Stimulated activated CD8-positive, alpha-beta memory T cell treated with anti-CD3 and anti-CD28 coated beads, Interleukin-4, amount 100 ng/mL, for 1 hour (primary cell): Measurements from ENCODE around the gene C1orf21.

Source experiments
- DNase-seq, 2 donors: peaks; one replicate each; pipeline ENCODE4 v3.0.0-alpha.2; 2020; ENCODE audit warnings: low read depth in 2 of 2, low spot score in 1 of 2

C1orf21 gene

GRCh38 chr1:184412472-184412871, 25.6 kb downstream of the C1orf21 start:
- DNase-seq = no peak

- no peak for DNase-seq
Measured at GRCh38 chr1:184416481-184416880, 29.7 kb downstream of the C1orf21 start.

GRCh38 chr1:184416946-184417345, 30.1 kb downstream of the C1orf21 start:
- DNase-seq = no peak

- DNase-seq = no peak
Measured at GRCh38 chr1:184417916-184418315, 31.1 kb downstream of the C1orf21 start.

GRCh38 chr1:184418652-184419349, 32.0 kb downstream of the C1orf21 start:
- DNase-seq = no peak

- no peak for DNase-seq
Measured at GRCh38 chr1:184419350-184420161, 32.7 kb downstream of the C1orf21 start.

- no peak for DNase-seq
Measured at GRCh38 chr1:184422490-184423233, 35.8 kb downstream of the C1orf21 start.

- DNase-seq = no peak
Measured at GRCh38 chr1:184423649-184424048, 36.8 kb downstream of the C1orf21 start.

- no peak for DNase-seq
Measured at GRCh38 chr1:184424157-184424556, 37.3 kb downstream of the C1orf21 start.

- DNase-seq = no peak
Measured at GRCh38 chr1:184424945-184425344, 38.1 kb downstream of the C1orf21 start.

- no peak for DNase-seq
Measured at GRCh38 chr1:184425449-184426277, 38.8 kb downstream of the C1orf21 start.

- DNase-seq = no peak
Measured at GRCh38 chr1:184426278-184426674, 39.4 kb downstream of the C1orf21 start.

- no peak for DNase-seq
Measured at GRCh38 chr1:184427722-184428121, 40.9 kb downstream of the C1orf21 start.

GRCh38 chr1:184428604-184429003, 41.8 kb downstream of the C1orf21 start:
- no peak for DNase-seq

- no peak for DNase-seq
Measured at GRCh38 chr1:184429335-184429734, 42.5 kb downstream of the C1orf21 start.

GRCh38 chr1:184433956-184434502, 47.2 kb downstream of the C1orf21 start:
- no peak for DNase-seq

GRCh38 chr1:184437291-184437690, 50.5 kb downstream of the C1orf21 start:
- DNase-seq = no peak

- DNase-seq = no peak
Measured at GRCh38 chr1:184438363-184438762, 51.5 kb downstream of the C1orf21 start.

- no peak for DNase-seq
Measured at GRCh38 chr1:184442260-184442659, 55.4 kb downstream of the C1orf21 start.

GRCh38 chr1:184443201-184443600, 56.4 kb downstream of the C1orf21 start:
- no peak for DNase-seq

- no peak for DNase-seq
Measured at GRCh38 chr1:184443624-184444023, 56.8 kb downstream of the C1orf21 start.
